Keratinocyte (primary cell): ENCODE measurements around the gene ASPHD2.

Experiments used
- EZH2 ChIP-seq: IDR thresholded peaks from one replicate; pipeline ENCODE4 v1.6.1; 2012; ENCODE audit warnings: inconsistent platforms, mild to moderate bottlenecking, low read length, moderate library complexity
- TF ChIP-seq, protein P1 (sequence below), 3 experiments: IDR thresholded peaks in 1 of 3; conservative IDR thresholded peaks in 1 of 3; optimal IDR thresholded peaks in 1 of 3; 2 replicates in 2 of 3; 3 replicates in 1 of 3; pipeline versions ENCODE3 to v1.5.1; 2011; ENCODE audit warnings: low read length in 3 of 3, mild to moderate bottlenecking in 3 of 3, moderate library complexity in 2 of 3, control low read depth in 1 of 3, inconsistent platforms in 1 of 3; ENCODE audit not compliant: insufficient read depth in 2 of 3; ENCODE audit errors: extremely low read depth in 1 of 3

DNA sequence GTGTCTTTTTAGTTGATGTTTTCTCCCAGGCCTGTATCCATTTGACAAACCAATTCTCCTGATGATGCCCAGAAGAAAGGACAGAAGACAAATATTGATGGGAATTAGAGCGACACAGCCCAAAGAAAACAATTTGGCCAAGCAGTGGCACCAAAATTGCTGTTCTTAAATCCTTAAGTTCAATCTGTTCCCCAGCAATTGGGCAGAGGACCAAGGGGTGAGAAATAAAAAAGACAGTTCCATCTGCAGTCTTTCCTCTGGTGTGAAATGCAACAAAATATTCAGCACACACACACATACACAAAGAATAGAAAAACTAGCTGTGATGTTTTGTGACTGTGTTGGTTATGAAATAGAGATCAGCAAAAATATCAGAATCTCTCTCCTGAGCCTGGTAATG is 38.0 kb upstream of the ASPHD2 start:
- TF ChIP-seq, protein P1, sequence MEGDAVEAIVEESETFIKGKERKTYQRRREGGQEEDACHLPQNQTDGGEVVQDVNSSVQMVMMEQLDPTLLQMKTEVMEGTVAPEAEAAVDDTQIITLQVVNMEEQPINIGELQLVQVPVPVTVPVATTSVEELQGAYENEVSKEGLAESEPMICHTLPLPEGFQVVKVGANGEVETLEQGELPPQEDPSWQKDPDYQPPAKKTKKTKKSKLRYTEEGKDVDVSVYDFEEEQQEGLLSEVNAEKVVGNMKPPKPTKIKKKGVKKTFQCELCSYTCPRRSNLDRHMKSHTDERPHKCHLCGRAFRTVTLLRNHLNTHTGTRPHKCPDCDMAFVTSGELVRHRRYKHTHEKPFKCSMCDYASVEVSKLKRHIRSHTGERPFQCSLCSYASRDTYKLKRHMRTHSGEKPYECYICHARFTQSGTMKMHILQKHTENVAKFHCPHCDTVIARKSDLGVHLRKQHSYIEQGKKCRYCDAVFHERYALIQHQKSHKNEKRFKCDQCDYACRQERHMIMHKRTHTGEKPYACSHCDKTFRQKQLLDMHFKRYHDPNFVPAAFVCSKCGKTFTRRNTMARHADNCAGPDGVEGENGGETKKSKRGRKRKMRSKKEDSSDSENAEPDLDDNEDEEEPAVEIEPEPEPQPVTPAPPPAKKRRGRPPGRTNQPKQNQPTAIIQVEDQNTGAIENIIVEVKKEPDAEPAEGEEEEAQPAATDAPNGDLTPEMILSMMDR (optimal IDR thresholded peaks at IDR 0.05 in 1 of 3, IDR thresholded peaks at IDR 0.05 in 1 of 3, conservative IDR thresholded peaks at IDR 0.05 in 1 of 3; ENCODE audit: extremely low read depth in 1 of 3, insufficient read depth in 2 of 3, low read length in 3 of 3) = no peak
- TF ChIP-seq EZH2 = no peak
